Measurements from ENCODE around the gene SNX18.

The SNX18 gene

GRCh38 chr5:54589786-54590185 is 72.2 kb downstream of the SNX18 start:
- DNase-seq: no peak

GRCh38 chr5:54590824-54591223 is 73.3 kb downstream of the SNX18 start:
- no peak for DNase-seq

- no peak for DNase-seq
Measured at GRCh38 chr5:54593779-54594178, 76.2 kb downstream of the SNX18 start.

GRCh38 chr5:54594181-54594580 is 76.6 kb downstream of the SNX18 start:
- DNase-seq: no peak

GRCh38 chr5:54595721-54596120 is 78.2 kb downstream of the SNX18 start:
- DNase-seq: no peak
